Stimulated activated CD4-positive, alpha-beta T cell treated with anti-CD3 and anti-CD28 coated beads, Interleukin-4, amount 100 ng/mL, for 24 hours (primary cell): ENCODE measurements around the gene ZNF19.

ENCODE experiments used
- DNase-seq: peaks from one replicate; pipeline ENCODE4 v3.0.0-alpha.2; 2020

Gene ZNF19

GRCh38 chr16:71440669-71441347 lies 48.3 kb downstream of the ZNF19 start:
- no peak for DNase-seq

- DNase-seq = no peak
Observed at GRCh38 chr16:71439523-71439922, 49.6 kb downstream of the ZNF19 start.

- DNase-seq = no peak
Observed at GRCh38 chr16:71436473-71436872, 52.7 kb downstream of the ZNF19 start.

GRCh38 chr16:71432906-71433305 lies 56.2 kb downstream of the ZNF19 start:
- no peak for DNase-seq

GRCh38 chr16:71431991-71432390 lies 57.1 kb downstream of the ZNF19 start:
- DNase-seq = no peak

GRCh38 chr16:71431176-71431575 lies 57.9 kb downstream of the ZNF19 start:
- no peak for DNase-seq

GRCh38 chr16:71430744-71431143 lies 58.4 kb downstream of the ZNF19 start:
- DNase-seq = no peak

GRCh38 chr16:71429581-71429980 lies 59.5 kb downstream of the ZNF19 start:
- DNase-seq = no peak

- no peak for DNase-seq
Observed at GRCh38 chr16:71428883-71429282, 60.2 kb downstream of the ZNF19 start.

GRCh38 chr16:71428385-71428784 lies 60.7 kb downstream of the ZNF19 start:
- no peak for DNase-seq

- no peak for DNase-seq
Observed at GRCh38 chr16:71426880-71427615, 62.1 kb downstream of the ZNF19 start.

- peak; percentile 28 for DNase-seq
Observed at GRCh38 chr16:71426069-71426879, 62.9 kb downstream of the ZNF19 start.

- no peak for DNase-seq
Observed at GRCh38 chr16:71425746-71426068, 63.4 kb downstream of the ZNF19 start.

GRCh38 chr16:71424626-71425025 lies 64.5 kb downstream of the ZNF19 start:
- no peak for DNase-seq

- DNase-seq = no peak
Observed at GRCh38 chr16:71423865-71424264, 65.3 kb downstream of the ZNF19 start.
